Measurements from ENCODE around the gene TGM3. TPM values are rescaled to one million over a fixed set of nuclear protein-coding genes. Genes with fewer than 3 reads are reported as not detected.

Gene TGM3
- total and polyA plus RNA-seq, 2 of the 4 experiments (the other 2 are of a cell fraction), result not detected

DNA sequence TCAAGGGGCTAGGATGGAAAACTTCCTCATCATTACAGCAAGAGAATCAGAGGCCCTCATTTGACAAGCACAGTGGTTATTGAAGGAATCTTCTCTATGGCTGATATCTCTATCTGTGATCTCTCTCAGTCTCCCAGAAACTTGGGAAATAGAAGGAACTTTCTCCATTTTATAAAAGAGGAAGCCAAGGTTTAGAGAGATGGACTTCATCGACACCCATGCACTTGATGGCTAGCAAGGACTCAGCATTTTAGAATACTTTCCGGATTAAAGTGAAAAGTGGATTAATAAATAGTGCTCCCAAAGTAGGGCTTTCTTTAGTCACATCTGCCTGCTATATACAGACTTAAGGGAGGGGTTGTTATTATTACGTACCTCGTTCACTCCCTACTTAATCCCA lies 34.2 kb upstream of the TGM3 start:
- H3K9me1 ChIP-seq (ENCODE audit: insufficient read depth, low read length), result no peaks in the 10 kb centered on the region
- intact Hi-C loops (cut with micrococcal nuclease) (no loop called here), in situ Hi-C loops (cut with MboI; ENCODE audit: low sequenced_read_pairs) (no loop called here), dilution Hi-C loops (cut with HindIII; ENCODE audit: low sequenced_read_pairs, unreplicated experiment) (no loop called here)
- TF ChIP-seq, protein P1, sequence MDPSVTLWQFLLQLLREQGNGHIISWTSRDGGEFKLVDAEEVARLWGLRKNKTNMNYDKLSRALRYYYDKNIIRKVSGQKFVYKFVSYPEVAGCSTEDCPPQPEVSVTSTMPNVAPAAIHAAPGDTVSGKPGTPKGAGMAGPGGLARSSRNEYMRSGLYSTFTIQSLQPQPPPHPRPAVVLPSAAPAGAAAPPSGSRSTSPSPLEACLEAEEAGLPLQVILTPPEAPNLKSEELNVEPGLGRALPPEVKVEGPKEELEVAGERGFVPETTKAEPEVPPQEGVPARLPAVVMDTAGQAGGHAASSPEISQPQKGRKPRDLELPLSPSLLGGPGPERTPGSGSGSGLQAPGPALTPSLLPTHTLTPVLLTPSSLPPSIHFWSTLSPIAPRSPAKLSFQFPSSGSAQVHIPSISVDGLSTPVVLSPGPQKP (IDR thresholded peaks at IDR 0.05; ENCODE audit: borderline replicate concordance, low read depth, low read length), result no peak
- TF ChIP-seq MXI1 (IDR thresholded peaks at IDR 0.05; ENCODE audit: borderline replicate concordance, low read depth, low read length) (no peak), BHLHE40 (IDR thresholded peaks at IDR 0.05; ENCODE audit: low read depth, low read length) (no peak), CEBPB (IDR thresholded peaks at IDR 0.05; ENCODE audit: low read depth, low read length) (no peak), POLR2A (IDR thresholded peaks at IDR 0.05; ENCODE audit: low read depth, low read length) (no peak), RFX5 (IDR thresholded peaks at IDR 0.05; ENCODE audit: low read depth, low read length) (no peak)
- TF ChIP-seq, protein P2, sequence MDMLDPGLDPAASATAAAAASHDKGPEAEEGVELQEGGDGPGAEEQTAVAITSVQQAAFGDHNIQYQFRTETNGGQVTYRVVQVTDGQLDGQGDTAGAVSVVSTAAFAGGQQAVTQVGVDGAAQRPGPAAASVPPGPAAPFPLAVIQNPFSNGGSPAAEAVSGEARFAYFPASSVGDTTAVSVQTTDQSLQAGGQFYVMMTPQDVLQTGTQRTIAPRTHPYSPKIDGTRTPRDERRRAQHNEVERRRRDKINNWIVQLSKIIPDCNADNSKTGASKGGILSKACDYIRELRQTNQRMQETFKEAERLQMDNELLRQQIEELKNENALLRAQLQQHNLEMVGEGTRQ (IDR thresholded peaks at IDR 0.05; ENCODE audit: low read depth, low read length), result no peak
- H2BK5ac ChIP-seq (ENCODE audit: low read depth, low read length, poor library complexity, severe bottlenecking), result no peak overlapping the region
- no peaks in the 10 kb centered on the region for H3K36me3 ChIP-seq (ENCODE audit: control insufficient read depth, insufficient read depth, low read length)
- no peaks in the 10 kb centered on the region for H4K20me1 ChIP-seq (ENCODE audit: insufficient read depth, low read length)
- no CpG with 5 or more reads among the region's 4 CpGs for WGBS, 2 experiments (ENCODE audit: extremely low coverage in 2 of 2, insufficient read length in 1 of 2)
- BruUV-seq (replicated peaks), result no TSS peak
- H3K56ac ChIP-seq (ENCODE audit: extremely low read depth, insufficient read depth, low read length), result no peak overlapping the region
- no peak overlapping the region for H3K4ac ChIP-seq (ENCODE audit: low read depth, low read length)
- no peak overlapping the region for H2AK5ac ChIP-seq (ENCODE audit: low read depth, low read length)
- H3K18ac ChIP-seq (ENCODE audit: low read depth, low read length), result no peak overlapping the region
- no peak overlapping the region for H4K5ac ChIP-seq (ENCODE audit: low read depth, low read length)
- no peak overlapping the region for H4K8ac ChIP-seq (ENCODE audit: low read depth in 2 of 2, low read length in 2 of 2)
- H3K27me3 ChIP-seq (ENCODE audit: control insufficient read depth, insufficient read depth, low read length), result 0 out of 2 replicates have a peak, but pooled peaks cover 6% of the 10 kb centered on the region
- H3K23ac ChIP-seq (ENCODE audit: low read depth, low read length), result no peak overlapping the region
- no peaks in the 10 kb centered on the region for H3K79me1 ChIP-seq (ENCODE audit: low read depth in 1 of 2, low read length in 2 of 2)
- H2AFZ ChIP-seq (replicated peaks; ENCODE audit: low read length, poor library complexity), result no peak overlapping the region
- ATAC-seq (ENCODE audit: low read depth), result no peak
- H3K4me3 ChIP-seq (ENCODE audit: insufficient read depth, low read depth, low read length), result no peak overlapping the region
- H4K91ac ChIP-seq (ENCODE audit: insufficient read depth, low read depth, low read length), result no peak overlapping the region
- no peak overlapping the region for H3K4me2 ChIP-seq (ENCODE audit: low read depth, low read length)
- POLR2A ChIA-PET (ENCODE audit: unreplicated experiment), result no interaction called here
- H3K4me1 ChIP-seq (ENCODE audit: control insufficient read depth, insufficient read depth, low read length), result no peaks in the 10 kb centered on the region
- no peak overlapping the region for H2BK20ac ChIP-seq (ENCODE audit: low read depth, low read length)
- no peak overlapping the region for H3K9ac ChIP-seq (ENCODE audit: low read depth, low read length)
- H2BK15ac ChIP-seq (ENCODE audit: low read depth, low read length), result no peak overlapping the region
- DNase-seq, result no peak
- no peaks in the 10 kb centered on the region for H3K9me3 ChIP-seq (ENCODE audit: control insufficient read depth, insufficient read depth, low read length)
- no peak overlapping the region for H3K14ac ChIP-seq (replicated peaks; ENCODE audit: low read depth, low read length)
- H2AK9ac ChIP-seq (replicated peaks; ENCODE audit: low read depth, low read length, poor library complexity), result no peak overlapping the region
- H3K27ac ChIP-seq (ENCODE audit: insufficient read depth, low read length), result no peak overlapping the region
- no peak overlapping the region for H2BK120ac ChIP-seq (ENCODE audit: low read depth, low read length)
- CTCF ChIA-PET, result no interaction called here
